GM08714 (cell line): ENCODE measurements around the gene CFAP68.
"Not testable (repeated sequence)": the region's sequence is repeated elsewhere in the genome, so short reads cannot be mapped to it uniquely, and the experiment has no call there.

Experiments
- H3K4me3 ChIP-seq: fragments of 200-500 bp; sonication (Bioruptor generic); 2 replicates; pipeline ENCODE4 v1.5.1; 2014; ENCODE audit warnings: mild to moderate bottlenecking, low read length, inconsistent platforms
- ZNF274 ChIP-seq: IDR thresholded peaks from 2 replicates; pipeline ENCODE4 v1.6.1; 2012; ENCODE audit warnings: mild to moderate bottlenecking, low read depth, low read length

Gene CFAP68

GRCh38 chr11:111918390-111919256, 39.3 kb downstream of the CFAP68 start, which contains the start of gene C11orf52:
C11orf52 (plus strand) TSS chr11:111918913; CDS start chr11:111918973, 60 bp downstream.
- no peak for TF ChIP-seq ZNF274
- no peak within 1 kb of the TSS for H3K4me3 ChIP-seq

DNA sequence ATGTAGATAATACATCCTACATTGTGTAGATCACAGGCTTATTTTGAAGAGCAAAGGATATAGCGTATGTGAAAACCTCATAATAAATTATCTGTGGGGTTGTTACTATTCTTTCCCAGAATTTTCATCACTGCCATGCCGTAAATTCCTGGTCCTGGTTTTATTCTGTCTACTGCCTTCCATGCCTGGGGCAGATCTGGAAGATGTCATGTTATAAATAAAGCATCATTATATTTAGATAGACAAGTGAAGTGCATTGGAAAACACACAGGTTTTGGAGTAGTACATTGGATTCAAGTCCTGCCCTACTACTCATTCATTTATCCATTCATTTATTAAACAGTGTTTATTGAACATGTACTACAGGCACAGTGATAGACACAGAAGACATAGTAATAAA, 41.6 kb downstream of the CFAP68 start:
- no peak for TF ChIP-seq ZNF274

GRCh38 chr11:111921541-111922230, 42.3 kb downstream of the CFAP68 start:
- no peak overlapping the region for H3K4me3 ChIP-seq
- no peak for TF ChIP-seq ZNF274

More for the DNA sequence above, 41.6 kb downstream of the CFAP68 start:
- no peak overlapping the region for H3K4me3 ChIP-seq

DNA sequence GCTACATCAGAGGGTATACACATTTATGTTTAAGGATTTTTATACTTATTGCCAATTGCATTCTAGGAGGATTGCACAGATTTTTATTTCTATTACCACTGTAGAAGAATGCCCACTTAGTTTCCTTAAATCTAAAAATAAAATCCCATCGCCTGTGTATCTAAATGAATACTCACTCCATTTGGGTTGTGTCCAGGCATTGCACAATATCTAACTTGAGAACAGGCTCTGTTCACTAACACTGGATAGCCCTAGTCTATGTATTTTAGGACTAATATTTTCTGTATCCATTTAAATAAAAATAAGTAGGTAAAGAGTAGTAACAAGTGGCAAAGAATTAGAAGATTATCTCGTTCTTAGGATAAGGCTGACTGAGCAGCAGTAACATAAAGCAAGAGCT, 43.5 kb downstream of the CFAP68 start:
- no peak overlapping the region for H3K4me3 ChIP-seq
- no peak for TF ChIP-seq ZNF274

- no peak for TF ChIP-seq ZNF274
- H3K4me3 ChIP-seq: no peak overlapping the region
Measured at GRCh38 chr11:111923351-111923788, 44.0 kb downstream of the CFAP68 start.

- H3K4me3 ChIP-seq: no peak overlapping the region
- no peak for TF ChIP-seq ZNF274
Measured at GRCh38 chr11:111923951-111924350, 44.6 kb downstream of the CFAP68 start.

DNA sequence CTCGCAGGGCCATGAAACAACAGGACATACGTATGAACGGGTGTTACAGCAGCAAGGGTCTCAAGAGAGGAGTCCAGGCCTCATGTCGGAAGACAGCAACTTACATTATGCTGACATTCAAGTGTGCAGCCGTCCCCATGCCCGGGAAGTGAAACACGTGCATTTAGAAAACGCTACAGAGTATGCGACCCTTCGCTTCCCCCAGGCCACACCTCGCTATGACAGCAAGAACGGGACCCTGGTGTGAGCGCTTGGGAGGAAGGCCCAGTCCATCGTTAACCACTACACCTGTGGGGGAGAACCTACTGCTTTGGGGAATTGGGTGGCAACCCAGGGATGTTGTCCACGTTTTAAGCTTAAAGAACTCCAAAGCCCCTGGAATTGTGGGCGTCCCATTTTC, 46.6 kb downstream of the CFAP68 start:
- H3K4me3 ChIP-seq: no peak overlapping the region
- TF ChIP-seq ZNF274: no peak

DNA sequence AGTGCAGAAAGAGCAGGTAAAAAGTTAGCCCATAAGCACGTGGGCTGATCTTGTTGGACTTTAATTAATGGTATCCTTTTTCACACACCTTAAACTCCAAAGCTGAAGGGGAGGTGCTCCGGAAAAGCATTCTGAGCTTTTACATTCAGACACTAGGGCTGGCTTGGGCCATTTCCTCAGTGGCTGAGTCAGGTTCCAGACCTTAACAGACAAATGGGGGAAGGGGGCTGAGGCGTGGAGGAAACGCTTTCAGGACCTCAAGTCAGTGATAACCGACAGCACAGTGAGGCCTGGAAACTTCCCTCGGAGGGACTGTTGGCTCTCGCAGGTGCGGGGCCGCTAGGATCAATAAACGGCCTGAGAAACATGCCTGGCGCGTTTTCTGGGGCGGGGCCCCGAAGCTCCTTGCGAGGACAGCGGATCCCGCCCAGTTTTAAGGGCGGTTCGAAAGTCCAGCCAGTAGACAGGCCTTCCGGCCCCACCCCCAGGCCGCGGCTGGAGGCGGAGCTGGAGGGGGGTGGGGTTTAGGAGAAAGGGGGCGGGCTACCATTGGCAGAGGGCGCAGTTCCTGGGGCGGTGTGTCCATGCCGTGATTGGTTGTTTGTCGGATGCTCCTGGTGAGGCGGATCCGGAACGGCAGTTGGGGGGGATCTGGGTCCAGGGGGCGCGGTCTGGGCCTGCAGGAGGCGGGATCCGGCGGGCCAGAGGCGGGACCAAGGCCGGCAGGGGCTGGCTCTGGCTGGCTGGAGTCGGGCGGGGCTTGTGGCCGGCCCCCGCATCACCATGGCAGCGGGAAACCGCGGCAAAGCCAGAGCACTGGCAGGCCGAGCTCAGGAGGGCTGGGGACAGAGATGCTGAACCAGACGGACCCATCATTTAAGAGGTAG, 47.4 kb downstream of the CFAP68 start:
- H3K4me3 ChIP-seq: peak overlapping the region; percentile 45; the same call in 1 of the 2 replicates

DNA sequence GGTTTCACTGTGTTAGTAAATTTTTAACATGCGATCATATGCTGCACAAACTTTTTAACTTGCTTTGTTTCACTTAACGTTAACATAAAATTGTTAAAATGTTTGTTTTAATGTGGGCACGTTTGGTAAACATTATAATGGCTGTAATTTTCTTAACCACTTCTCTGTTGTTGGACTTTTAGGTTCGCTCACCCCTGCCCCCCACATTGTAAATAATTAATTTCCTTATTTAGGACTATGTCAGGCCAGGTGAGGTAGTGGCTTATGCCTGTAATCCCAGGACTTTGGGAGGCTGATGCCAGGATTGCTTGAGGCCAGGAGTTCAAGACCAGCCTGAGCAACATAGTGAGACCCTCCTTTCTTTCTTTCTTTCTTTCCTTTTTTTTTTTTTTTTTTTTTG, 51.1 kb downstream of the CFAP68 start:
- no peak for TF ChIP-seq ZNF274
- no peak overlapping the region for H3K4me3 ChIP-seq

More for the DNA sequence above, 47.4 kb downstream of the CFAP68 start:
- no peak for TF ChIP-seq ZNF274

- no peak overlapping the region for H3K4me3 ChIP-seq
- no peak for TF ChIP-seq ZNF274
Measured at GRCh38 chr11:111932611-111932950, 53.2 kb downstream of the CFAP68 start.

DNA sequence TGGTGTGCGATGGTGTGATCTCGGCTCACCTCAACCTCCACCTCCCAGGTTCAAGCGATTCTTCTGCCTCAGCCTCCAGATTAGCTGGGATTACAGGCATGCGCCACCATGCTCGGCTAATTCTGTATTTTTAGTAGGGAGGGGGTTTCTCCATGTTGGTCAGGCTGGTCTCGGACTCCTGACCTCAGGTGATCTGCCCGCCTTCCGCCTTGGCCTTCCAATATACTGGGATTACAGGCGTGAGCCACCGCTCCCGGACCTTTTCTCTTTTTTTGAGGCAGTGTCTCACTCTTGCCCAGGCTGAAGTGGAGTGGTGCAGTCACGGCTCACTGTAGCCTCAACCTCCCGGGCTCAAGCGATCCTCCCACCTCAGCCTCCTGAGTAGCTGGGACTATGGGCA, 53.8 kb downstream of the CFAP68 start:
- H3K4me3 ChIP-seq: not testable (repeated sequence)

- TF ChIP-seq ZNF274: no peak
- no peak overlapping the region for H3K4me3 ChIP-seq
Measured at GRCh38 chr11:111933872-111934271, 54.5 kb downstream of the CFAP68 start.

DNA sequence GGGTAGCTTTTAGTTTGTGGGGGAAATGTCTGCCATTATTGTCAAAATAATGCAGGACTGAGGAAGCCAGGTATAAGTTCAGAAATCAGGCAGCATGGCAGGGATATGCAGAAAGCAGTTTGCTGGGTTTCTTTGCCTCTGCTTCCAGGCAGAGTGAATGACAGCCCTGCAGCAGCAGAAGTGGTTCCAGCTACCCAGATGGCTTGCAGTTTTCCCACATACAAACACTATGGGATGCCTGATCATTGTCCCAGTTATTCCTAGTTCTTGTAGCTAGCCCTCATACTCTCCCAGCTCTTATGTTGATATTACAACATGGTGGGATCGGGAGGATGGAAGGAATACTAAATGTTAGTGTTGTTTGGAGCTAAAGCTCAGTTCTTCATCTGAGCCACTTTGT, 55.0 kb downstream of the CFAP68 start:
- H3K4me3 ChIP-seq: no peak overlapping the region
- TF ChIP-seq ZNF274: no peak
